Endothelial cell of umbilical vein (primary cell): ENCODE data around the gene TEX55. TPM values are rescaled to one million over a fixed set of nuclear protein-coding genes. Genes with fewer than 3 reads are reported as not detected.

Experiments
- BruUV-seq: library from RNA; stranded (reverse); fragments of 400-500 nt; replicated peaks from 2 replicates; lab custom pipeline; 2021; lab: Mats Ljungman, UMichigan
- CTCF ChIA-PET: fragments of 300-600, 350-600 bp; sonication (Branson Sonifier 250); formaldehyde crosslinking; loops from one replicate; lab custom pipeline; 2021; ENCODE audit warnings: antibody characterized with exemption, inconsistent platforms; lab: Charles Lee
- POLR2A ChIA-PET: fragments of 300-600, 350-600 bp; sonication (Branson Sonifier 250); formaldehyde crosslinking; loops from one replicate; lab custom pipeline; 2021; ENCODE audit warnings: antibody characterized with exemption, inconsistent platforms; lab: Charles Lee
- DNase-seq: peaks from one replicate; pipeline ENCODE4 v3.0.0-alpha.2; 2011; ENCODE audit warnings: low read depth, low spot score
- FAIRE-seq: peaks from 2 replicates; lab custom pipeline; 2011; peaks lifted over from hg19 to GRCh38; lab: Jason Lieb, UNC
- H2AFZ ChIP-seq: 2 replicates; pipeline ENCODE4 v1.6.0; 2012; ENCODE audit warnings: low read depth, low read length, control low read depth, inconsistent platforms
- H3K27ac ChIP-seq: 2 replicates; pipeline ENCODE4 v1.5.1; 2011; ENCODE audit warnings: low read depth, mild to moderate bottlenecking, control low read depth, low read length, moderate library complexity; ENCODE audit not compliant: insufficient read depth
- H3K27me3 ChIP-seq, 2 experiments: 2 replicates each; pipeline versions ENCODE4 v1.6.0 to v1.6.1; 2011; ENCODE audit warnings: low read length in 2 of 2, mixed read lengths in 1 of 2; ENCODE audit not compliant: control insufficient read depth in 2 of 2, insufficient read depth in 2 of 2
- H3K36me3 ChIP-seq, 2 experiments: 2 replicates in 1 of 2; 3 replicates in 1 of 2; pipeline ENCODE4 v1.5.1; 2011; ENCODE audit warnings: low read length in 2 of 2, mild to moderate bottlenecking in 1 of 2, moderate library complexity in 1 of 2; ENCODE audit not compliant: control insufficient read depth in 2 of 2, insufficient read depth in 2 of 2; ENCODE audit errors: extremely low read depth in 1 of 2
- H3K4me1 ChIP-seq: 3 replicates; pipeline ENCODE4 v1.5.1; 2011; ENCODE audit warnings: mild to moderate bottlenecking, low read length; ENCODE audit not compliant: control insufficient read depth, insufficient read depth; ENCODE audit errors: extremely low read depth
- H3K4me2 ChIP-seq: 2 replicates; pipeline ENCODE4 v1.6.1; 2011; ENCODE audit warnings: low read length, control low read depth, mixed read lengths; ENCODE audit not compliant: insufficient read depth
- H3K4me3 ChIP-seq, 3 experiments: fragments of 200-600 bp in 1 of 3; sonication (generic), shearing (Covaris generic) in 1 of 3; replicated peaks in 1 of 3; 2 replicates each; pipeline ENCODE4 v1.5.1; 2011 to 2016; ENCODE audit warnings: control low read depth in 3 of 3, low read length in 3 of 3, mild to moderate bottlenecking in 2 of 3, inconsistent platforms in 1 of 3, low read depth in 1 of 3, moderate library complexity in 1 of 3; ENCODE audit not compliant: insufficient read depth in 1 of 3
- H3K79me2 ChIP-seq: 2 replicates; pipeline ENCODE4 v1.6.0; 2012; ENCODE audit warnings: low read length, inconsistent platforms; ENCODE audit not compliant: control insufficient read depth, insufficient read depth
- H3K9ac ChIP-seq: replicated peaks from 2 replicates; pipeline ENCODE3; 2011; ENCODE audit warnings: low read length, control low read depth; ENCODE audit not compliant: insufficient read depth; ENCODE audit errors: extremely low read depth
- H3K9me1 ChIP-seq: replicated peaks from 3 replicates; pipeline ENCODE4 v1.6.0; 2011; ENCODE audit warnings: mild to moderate bottlenecking, low read length; ENCODE audit not compliant: control insufficient read depth, insufficient read depth; ENCODE audit errors: extremely low read depth
- H3K9me3 ChIP-seq: replicated peaks from 2 replicates; pipeline ENCODE4 v1.5.1; 2012; ENCODE audit warnings: low read length, inconsistent platforms; ENCODE audit not compliant: control insufficient read depth, insufficient read depth
- H4K20me1 ChIP-seq: replicated peaks from 2 replicates; pipeline ENCODE3; 2011; ENCODE audit warnings: mild to moderate bottlenecking, low read length; ENCODE audit not compliant: control insufficient read depth, insufficient read depth; ENCODE audit errors: extremely low read depth
- CTCF ChIP-seq, 2 donors: IDR thresholded peaks; 1 replicate in 1 of 2; 2 replicates in 1 of 2; pipeline ENCODE4 v1.5.1; 2011; ENCODE audit warnings: low read length in 2 of 2, mild to moderate bottlenecking in 2 of 2, moderate library complexity in 2 of 2, control low read depth in 1 of 2, inconsistent platforms in 1 of 2, low read depth in 1 of 2; ENCODE audit not compliant: insufficient read depth in 1 of 2; ENCODE audit errors: extremely low read depth in 1 of 2
- GATA2 ChIP-seq: IDR thresholded peaks from 2 replicates; pipeline ENCODE4 v1.7.0; 2011; ENCODE audit warnings: low read depth, mild to moderate bottlenecking, moderate library complexity, mixed read lengths, low read length; ENCODE audit not compliant: insufficient read length, insufficient read depth
- MAX ChIP-seq: IDR thresholded peaks from 2 replicates; pipeline ENCODE4 v1.6.1; 2011; ENCODE audit not compliant: insufficient read depth, insufficient read length
- MYC ChIP-seq: IDR thresholded peaks from one replicate; pipeline ENCODE4 v1.6.1; 2011; ENCODE audit warnings: mild to moderate bottlenecking, low read depth, low read length
- POLR2A ChIP-seq: IDR thresholded peaks from 2 replicates; pipeline ENCODE4 v1.6.1; 2012; ENCODE audit warnings: low read depth, mild to moderate bottlenecking, control low read depth, low read length
- POLR2AphosphoS5 ChIP-seq: IDR thresholded peaks from 2 replicates; pipeline ENCODE4 v1.6.1; 2012; ENCODE audit warnings: low read depth, mild to moderate bottlenecking, control low read depth, low read length, moderate library complexity; ENCODE audit not compliant: insufficient read depth
- dilution Hi-C: fragments of 300-500 bp; cut with MboI; formaldehyde crosslinking; loops from one replicate; pipeline ENCODE4 v1.15.0; 2019; ENCODE audit warnings: low sequenced_read_pairs; ENCODE audit not compliant: extremely low pct_ligation_motif_present
- intact Hi-C: fragments of 100-400 bp; cut with micrococcal nuclease; formaldehyde crosslinking; loops from one replicate; pipeline ENCODE4 v1.10.0; 2022
- polyA plus RNA-seq, 4 experiments: library from polyadenylated mRNA; depleted of rRNA in 3 of 4; stranded (reverse) in 3 of 4; unstranded in 1 of 4; fragments of >200 nt; gene quantifications; 2 replicates each; pipeline versions ENCODE4 v1.2.1 to v1.2.3, GENCODE V29; 2011 to 2012; ENCODE audit warnings: missing spikeins in 1 of 4
- total RNA-seq: library from RNA; stranded (reverse); gene quantifications from 2 replicates; pipeline ENCODE4 v1.2.3, GENCODE V29; 2021

TEX55 gene
- total and polyA plus RNA-seq, 2 donors (not counting 3 experiments of a cell fraction or from before 2014, with no cell fraction given): not detected

- H3K4me3 ChIP-seq: no peak overlapping the region
- DNase-seq (no peak), FAIRE-seq (no peak)
- no peaks in the 10 kb centered on the region for H3K4me1 ChIP-seq
- no peaks in the 10 kb centered on the region for H3K9me3 ChIP-seq
- BruUV-seq: no TSS peak
- CTCF ChIA-PET: no interaction called here
- H3K79me2 ChIP-seq: no peaks in the 10 kb centered on the region
- POLR2A ChIA-PET: no interaction called here
- H3K9ac ChIP-seq: no peak overlapping the region
- no peaks in the 10 kb centered on the region for H4K20me1 ChIP-seq
- H3K4me2 ChIP-seq: no peak overlapping the region
- dilution Hi-C loops: no loop called here
- H3K27ac ChIP-seq: no peak overlapping the region
- intact Hi-C loops: no loop called here
- TF ChIP-seq MYC (no peak), CTCF (IDR thresholded peaks at IDR 0.05; ENCODE audit: extremely low read depth in 1 of 2, insufficient read depth in 1 of 2, low read depth in 1 of 2, low read length in 2 of 2) (no peak), MAX (no peak), GATA2 (no peak), POLR2AphosphoS5 (no peak), POLR2A (no peak)
- no peak overlapping the region for H2AFZ ChIP-seq
- H3K27me3 ChIP-seq: peaks cover 0 to 5% of the 10 kb centered on the region in 2 experiments
- H3K36me3 ChIP-seq: no peaks in the 10 kb centered on the region
- no peaks in the 10 kb centered on the region for H3K9me1 ChIP-seq
These were observed 39.0 kb downstream of the TEX55 start for GRCh38 chr3:119184796-119185570.
